ENCODE measurements around the gene KIAA1217.

Gene KIAA1217

GRCh38 chr10:24259365-24260130 is 50.6 kb downstream of the KIAA1217 start:
- TF ChIP-seq POLR2AphosphoS5 (IDR thresholded peaks at IDR 0.05; ENCODE audit: low read depth, low read length) (no peak), REST (IDR thresholded peaks at IDR 0.05; ENCODE audit: insufficient read depth in 1 of 2, low read depth in 2 of 2, low read length in 2 of 2) (no peak), SIN3A (IDR thresholded peaks at IDR 0.05; ENCODE audit: borderline replicate concordance, insufficient read depth, low read length) (no peak), FOXP2 (optimal IDR thresholded peaks at IDR 0.05; ENCODE audit: borderline replicate concordance, extremely low read depth, extremely low read length, insufficient read depth) (no peak), TAF1 (IDR thresholded peaks at IDR 0.05; ENCODE audit: borderline replicate concordance, insufficient read depth, low read length) (no peak)

- no peak for TF ChIP-seq POLR2AphosphoS5 (IDR thresholded peaks at IDR 0.05; ENCODE audit: low read depth, low read length)
- no peak for TF ChIP-seq REST (IDR thresholded peaks at IDR 0.05; ENCODE audit: insufficient read depth in 1 of 2, low read depth in 2 of 2, low read length in 2 of 2)
- no peak for TF ChIP-seq TAF1 (IDR thresholded peaks at IDR 0.05; ENCODE audit: borderline replicate concordance, insufficient read depth, low read length)
- no peak for TF ChIP-seq SIN3A (IDR thresholded peaks at IDR 0.05; ENCODE audit: borderline replicate concordance, insufficient read depth, low read length)
- TF ChIP-seq FOXP2 (optimal IDR thresholded peaks at IDR 0.05; ENCODE audit: borderline replicate concordance, extremely low read depth, extremely low read length, insufficient read depth), result no peak
These were observed 52.7 kb downstream of the KIAA1217 start for GRCh38 chr10:24261627-24262026.

- TF ChIP-seq REST (IDR thresholded peaks at IDR 0.05; ENCODE audit: insufficient read depth in 1 of 2, low read depth in 2 of 2, low read length in 2 of 2), result no peak
These were observed 54.1 kb downstream of the KIAA1217 start for GRCh38 chr10:24262929-24263590.

GRCh38 chr10:24269476-24269875 is 60.5 kb downstream of the KIAA1217 start:
- TF ChIP-seq REST (IDR thresholded peaks at IDR 0.05; ENCODE audit: insufficient read depth in 1 of 2, low read depth in 2 of 2, low read length in 2 of 2), result no peak
- TF ChIP-seq SIN3A (IDR thresholded peaks at IDR 0.05; ENCODE audit: borderline replicate concordance, insufficient read depth, low read length), result no peak
- TF ChIP-seq POLR2AphosphoS5 (IDR thresholded peaks at IDR 0.05; ENCODE audit: low read depth, low read length), result no peak
- TF ChIP-seq TAF1 (IDR thresholded peaks at IDR 0.05; ENCODE audit: borderline replicate concordance, insufficient read depth, low read length), result no peak
- TF ChIP-seq FOXP2 (optimal IDR thresholded peaks at IDR 0.05; ENCODE audit: borderline replicate concordance, extremely low read depth, extremely low read length, insufficient read depth), result no peak

Measured in PFSK-1 (cell line).